Activated CD8-positive, alpha-beta T cell treated with anti-CD3 and anti-CD28 coated beads, Interleukin-2, amount 10 ng/mL, durations not matched to agents 7 days and 5 days (primary cell): Measurements from ENCODE around the gene IL32. TPM values are rescaled to one million over a fixed set of nuclear protein-coding genes. Genes with fewer than 3 reads are reported as not detected.
"Not testable (repeated sequence)": the region's sequence is repeated elsewhere in the genome, so short reads cannot be mapped to it uniquely, and the experiment has no call there.

Experiments
- ATAC-seq: fragments of 150-1000 bp; cut with Tn5 transposase; one replicate; pipeline ENCODE4 v1.10.0; 2021; ENCODE audit warnings: moderate library complexity
- CTCF ChIA-PET: fragments of 350-600 bp; sonication (Branson Sonifier 250); formaldehyde crosslinking; loops from one replicate; lab custom pipeline; 2021; ENCODE audit warnings: antibody characterized with exemption; lab: Charles Lee
- POLR2A ChIA-PET: fragments of 350-600 bp; sonication (Branson Sonifier 250); formaldehyde crosslinking; loops from one replicate; lab custom pipeline; 2021; ENCODE audit warnings: antibody characterized with exemption; lab: Charles Lee
- DNase-seq: peaks from one replicate; pipeline ENCODE4 v3.0.0-alpha.2; 2020
- H3K27ac Mint-ChIP-seq: one replicate; pipeline ENCODE4 v1.8.0; 2021; ENCODE audit warnings: mild to moderate bottlenecking, mixed read lengths
- H3K27me3 Mint-ChIP-seq: one replicate; pipeline ENCODE4 v1.8.0; 2021; ENCODE audit warnings: low read depth, mixed read lengths
- H3K36me3 Mint-ChIP-seq: one replicate; pipeline ENCODE4 v1.8.0; 2021; ENCODE audit warnings: low read depth, mixed read lengths
- H3K4me1 Mint-ChIP-seq: one replicate; pipeline ENCODE4 v1.8.0; 2021; ENCODE audit warnings: low read depth, mixed read lengths
- H3K4me3 Mint-ChIP-seq: one replicate; pipeline ENCODE4 v1.8.0; 2021; ENCODE audit warnings: mild to moderate bottlenecking, mixed read lengths
- H3K9me3 Mint-ChIP-seq: one replicate; pipeline ENCODE4 v1.8.0; 2022; ENCODE audit warnings: mixed read lengths; ENCODE audit not compliant: insufficient read depth
- total RNA-seq, 2 experiments: library from RNA; stranded (reverse); gene quantifications; one replicate each; pipeline ENCODE4 v1.2.3, GENCODE V29; 2021

Gene IL32
- total RNA-seq, 2 experiments from 2014 or later, result 1,836 to 1,884 TPM

DNA sequence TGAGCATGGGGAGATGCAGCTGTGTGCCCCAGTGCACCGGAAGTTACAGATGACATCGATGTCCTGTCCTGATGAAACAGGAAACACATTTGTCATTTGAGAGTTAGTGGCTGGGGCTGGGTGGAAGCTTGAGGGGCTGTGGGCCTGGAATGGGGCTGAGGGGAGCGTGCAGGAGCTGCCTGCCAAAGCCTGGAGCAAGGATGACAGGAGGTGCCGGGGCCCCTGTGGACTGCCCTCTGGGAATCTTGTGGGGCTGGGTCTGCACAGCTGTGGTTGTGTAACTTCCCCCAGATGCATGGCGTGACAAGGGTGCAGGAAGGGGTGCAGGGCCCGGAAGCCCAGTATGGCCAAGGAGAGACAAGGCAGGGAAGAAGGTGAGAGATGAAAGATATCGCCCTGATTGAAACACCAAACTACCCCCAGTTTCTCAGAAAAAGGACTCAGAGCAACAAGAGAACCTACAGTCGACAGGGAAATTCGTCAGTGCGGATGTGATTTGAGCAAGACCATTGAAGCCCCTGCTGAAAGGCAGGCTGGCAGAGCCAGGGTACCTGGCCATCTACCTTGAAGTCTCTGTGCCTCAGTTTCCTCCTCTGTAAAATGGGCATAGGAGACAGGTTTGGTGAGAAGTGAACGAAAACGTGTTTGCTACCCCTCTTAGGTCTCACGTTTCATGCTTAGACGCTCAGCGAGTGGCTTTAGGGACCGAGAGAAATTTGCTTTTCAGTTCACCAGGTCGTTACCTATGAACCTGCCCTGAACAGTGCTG lies 10.3 kb upstream of the IL32 start:
- ChIA-PET CTCF (interaction anchor here (1.4 to 2.7 kb wide), 4 partner anchors 21 to 75 kb away, joined by 4 to 30 read pairs (median 15); no protein-coding TSS in a partner anchor), POLR2A (interaction anchor here (1.0 to 2.1 kb wide), 3 partner anchors 10 to 79 kb away, joined by 4 to 9 read pairs (median 6); partner anchors contain the start of genes IL32 and ZNF213)
- DNase-seq (peak; percentile 80), ATAC-seq (peak; percentile 18)
- Mint-ChIP-seq H3K9me3 (no peaks in the 10 kb centered on the region), H3K27ac (peak overlapping the region; percentile 95), H3K27me3 (no peaks in the 10 kb centered on the region), H3K36me3 (peaks cover 77% of the 10 kb centered on the region), H3K4me1 (peaks cover 75% of the 10 kb centered on the region), H3K4me3 (peak overlapping the region; percentile 63)

DNA sequence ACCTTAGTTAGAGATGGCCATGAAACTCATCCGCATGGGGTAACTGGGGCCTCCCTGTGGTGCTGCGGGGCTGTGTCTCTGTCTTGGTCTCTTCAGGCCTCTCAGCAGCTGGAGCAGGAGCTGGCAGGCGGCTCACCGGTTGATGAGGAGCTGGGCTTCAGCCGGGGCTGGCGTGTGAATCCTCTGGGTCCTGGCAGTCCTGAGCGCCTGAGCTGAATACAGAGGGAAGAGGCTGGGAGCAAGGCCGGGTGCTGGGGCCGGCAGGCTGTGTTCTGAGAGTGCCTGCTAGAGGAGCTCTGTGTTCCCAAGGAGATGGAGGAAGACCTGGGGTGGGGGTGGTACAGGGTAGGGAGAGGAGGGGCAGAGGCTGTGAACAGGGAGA lies 9.7 kb upstream of the IL32 start:
- ChIA-PET CTCF (interaction anchor here (0.6 to 2.7 kb wide), 6 partner anchors 20 to 79 kb away, joined by 3 to 30 read pairs (median 8); partner anchors contain the start of gene ZNF213), POLR2A (interaction anchor here (0.7 to 4.3 kb wide), 5 partner anchors 8 to 115 kb away, joined by 3 to 19 read pairs (median 6); partner anchors contain the start of genes IL32, ZNF213 and ZSCAN10)
- H3K27me3 Mint-ChIP-seq, ATAC-seq, DNase-seq, H3K9me3 Mint-ChIP-seq: not testable (repeated sequence)
- H3K36me3 Mint-ChIP-seq, result peaks cover 77% of the 10 kb centered on the region
- peak overlapping the region; percentile 95 for H3K27ac Mint-ChIP-seq
- H3K4me1 Mint-ChIP-seq, result peaks cover 75% of the 10 kb centered on the region
- H3K4me3 Mint-ChIP-seq, result peak overlapping the region; percentile 63

DNA sequence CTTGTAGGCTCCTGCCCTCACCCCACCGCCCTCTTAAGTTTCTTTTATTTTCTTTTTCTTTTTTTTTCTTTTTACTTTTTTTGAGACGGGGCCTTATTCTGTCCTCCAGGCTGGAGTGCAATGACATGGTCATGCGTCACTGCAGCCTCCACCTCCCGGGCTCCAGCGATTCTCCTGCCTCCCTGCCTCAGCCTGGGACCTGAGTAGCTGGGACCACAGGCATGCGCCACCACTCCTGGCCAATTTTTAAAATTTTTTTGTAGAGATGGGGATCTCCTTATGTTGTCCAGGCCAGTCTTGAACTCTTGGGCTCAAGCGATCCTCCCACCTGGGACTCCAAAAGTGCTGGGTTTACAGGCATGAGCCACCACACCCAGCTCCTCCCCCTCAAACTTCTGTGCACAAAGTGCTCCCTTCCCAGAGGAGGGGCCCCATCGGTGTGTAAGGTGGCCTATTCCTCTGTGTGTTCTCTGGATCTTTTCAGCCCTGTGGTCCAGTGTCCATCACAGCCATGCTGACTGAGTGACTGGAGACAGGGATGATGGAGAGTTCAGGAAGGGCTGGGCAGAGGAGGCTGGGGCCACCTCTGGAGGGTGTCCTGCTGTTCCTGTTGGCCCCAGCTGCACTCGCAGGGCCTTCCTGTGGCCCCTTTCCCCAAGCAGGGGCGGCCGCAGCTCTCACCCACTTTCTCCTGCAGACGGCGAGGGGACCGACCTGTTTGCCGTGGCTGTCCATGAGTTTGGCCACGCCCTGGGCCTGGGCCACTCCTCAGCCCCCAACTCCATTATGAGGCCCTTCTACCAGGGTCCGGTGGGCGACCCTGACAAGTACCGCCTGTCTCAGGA lies 8.9 kb upstream of the IL32 start:
- no peaks in the 10 kb centered on the region for H3K9me3 Mint-ChIP-seq
- peak overlapping the region; percentile 95 for H3K27ac Mint-ChIP-seq
- ChIA-PET POLR2A (interaction anchor here (0.7 to 4.3 kb wide), 7 partner anchors 9 to 115 kb away, joined by 3 to 19 read pairs (median 4); partner anchors contain the start of genes IL32, ZNF213 and ZSCAN10), CTCF (interaction anchor here (0.6 to 2.7 kb wide), 8 partner anchors 9 to 78 kb away, joined by 3 to 30 read pairs (median 8); partner anchors contain the start of genes IL32 and ZNF213)
- no peak for ATAC-seq
- H3K4me1 Mint-ChIP-seq, result peaks cover 71% of the 10 kb centered on the region
- peaks cover 69% of the 10 kb centered on the region for H3K36me3 Mint-ChIP-seq
- H3K4me3 Mint-ChIP-seq, result peak overlapping the region; percentile 94
- no peak for DNase-seq
- H3K27me3 Mint-ChIP-seq, result no peaks in the 10 kb centered on the region

DNA sequence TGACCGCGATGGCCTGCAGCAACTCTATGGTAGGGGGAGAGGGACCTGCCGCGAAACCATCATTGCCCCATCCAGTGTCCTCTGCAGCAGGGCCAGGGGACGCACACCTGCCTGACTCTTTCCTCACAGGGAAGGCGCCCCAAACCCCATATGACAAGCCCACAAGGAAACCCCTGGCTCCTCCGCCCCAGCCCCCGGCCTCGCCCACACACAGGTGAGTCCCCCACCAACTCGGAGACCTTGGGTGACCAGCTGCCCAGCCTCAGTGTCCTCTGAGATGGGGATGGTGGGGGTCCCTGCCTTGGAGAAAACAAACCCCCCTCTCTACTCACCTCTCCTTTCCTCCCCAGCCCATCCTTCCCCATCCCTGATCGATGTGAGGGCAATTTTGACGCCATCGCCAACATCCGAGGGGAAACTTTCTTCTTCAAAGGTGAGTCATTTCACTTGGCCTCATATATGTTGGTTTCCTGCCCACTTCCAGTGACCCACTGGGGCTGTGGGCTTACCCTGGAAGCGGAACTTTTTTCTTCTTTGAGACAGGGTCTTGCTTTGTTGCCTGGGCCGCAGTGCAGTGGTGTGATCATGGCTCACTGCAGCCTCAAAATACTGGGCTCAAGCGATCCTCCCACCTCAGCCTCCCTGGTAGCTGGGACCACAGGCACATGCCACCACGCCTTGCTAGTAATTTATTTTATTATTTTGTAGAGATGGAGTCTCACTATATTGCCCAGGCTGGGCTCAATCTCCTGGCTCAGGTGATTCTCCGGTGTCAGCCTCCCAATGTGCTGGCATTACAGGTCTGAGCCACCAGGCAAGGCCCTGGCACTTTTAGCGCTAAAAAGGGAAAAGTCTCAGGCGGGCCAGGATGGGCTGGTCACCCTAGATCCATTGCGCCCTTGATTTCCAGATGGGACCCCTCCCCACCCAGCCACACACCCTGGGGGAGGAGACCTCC lies 8.0 kb upstream of the IL32 start:
- Mint-ChIP-seq H3K27ac (peak overlapping the region; percentile 95), H3K9me3 (no peaks in the 10 kb centered on the region), H3K4me3 (peak overlapping the region; percentile 94), H3K36me3 (peaks cover 62% of the 10 kb centered on the region), H3K27me3 (no peaks in the 10 kb centered on the region), H3K4me1 (peaks cover 70% of the 10 kb centered on the region)
- POLR2A ChIA-PET, result interaction anchor here (0.9 to 4.3 kb wide), 8 partner anchors 8 to 68 kb away, joined by 3 to 19 read pairs (median 6); partner anchors contain the start of gene IL32
- CTCF ChIA-PET, result interaction anchor here (0.9 to 3.7 kb wide), 29 partner anchors 8 to 400 kb away, joined by 3 to 230 read pairs (median 9); partner anchors contain the start of genes HCFC1R1, IL32, MMP25 and THOC6
- DNase-seq, result no peak
- ATAC-seq, result no peak

DNA sequence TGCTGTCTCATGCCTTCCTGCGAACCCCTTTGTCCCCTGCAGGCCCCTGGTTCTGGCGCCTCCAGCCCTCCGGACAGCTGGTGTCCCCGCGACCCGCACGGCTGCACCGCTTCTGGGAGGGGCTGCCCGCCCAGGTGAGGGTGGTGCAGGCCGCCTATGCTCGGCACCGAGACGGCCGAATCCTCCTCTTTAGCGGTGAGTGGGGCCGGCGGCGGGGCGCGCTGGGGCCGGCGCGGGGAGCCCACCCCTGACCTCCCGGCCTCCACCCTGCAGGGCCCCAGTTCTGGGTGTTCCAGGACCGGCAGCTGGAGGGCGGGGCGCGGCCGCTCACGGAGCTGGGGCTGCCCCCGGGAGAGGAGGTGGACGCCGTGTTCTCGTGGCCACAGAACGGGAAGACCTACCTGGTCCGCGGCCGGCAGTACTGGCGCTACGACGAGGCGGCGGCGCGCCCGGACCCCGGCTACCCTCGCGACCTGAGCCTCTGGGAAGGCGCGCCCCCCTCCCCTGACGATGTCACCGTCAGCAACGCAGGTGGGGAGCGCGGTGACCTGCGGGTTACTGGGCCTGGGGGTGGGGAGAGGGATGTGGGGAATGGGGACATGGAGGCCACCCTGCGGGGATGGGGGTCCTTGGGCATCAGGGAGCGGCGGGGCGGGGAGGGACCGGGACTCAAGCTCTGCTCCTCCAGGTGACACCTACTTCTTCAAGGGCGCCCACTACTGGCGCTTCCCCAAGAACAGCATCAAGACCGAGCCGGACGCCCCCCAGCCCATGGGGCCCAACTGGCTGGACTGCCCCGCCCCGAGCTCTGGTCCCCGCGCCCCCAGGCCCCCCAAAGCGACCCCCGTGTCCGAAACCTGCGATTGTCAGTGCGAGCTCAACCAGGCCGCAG lies 7.1 kb upstream of the IL32 start:
- H3K27me3 Mint-ChIP-seq, result no peaks in the 10 kb centered on the region
- ChIA-PET CTCF (interaction anchor here (0.6 to 3.7 kb wide), 37 partner anchors 10 to 399 kb away, joined by 3 to 230 read pairs (median 6); partner anchors contain the start of genes HCFC1R1, MMP25, THOC6 and TNFRSF12A), POLR2A (interaction anchor here (0.7 to 4.3 kb wide), 15 partner anchors 9 to 108 kb away, joined by 3 to 27 read pairs (median 6); partner anchors contain the start of genes ZNF213 and ZSCAN10)
- H3K9me3 Mint-ChIP-seq, result no peaks in the 10 kb centered on the region
- H3K36me3 Mint-ChIP-seq, result peaks cover 61% of the 10 kb centered on the region
- peak overlapping the region; percentile 94 for H3K4me3 Mint-ChIP-seq
- DNase-seq (peak; percentile 81), ATAC-seq (peak; percentile 56)
- peaks cover 71% of the 10 kb centered on the region for H3K4me1 Mint-ChIP-seq
- peak overlapping the region; percentile 95 for H3K27ac Mint-ChIP-seq

DNA sequence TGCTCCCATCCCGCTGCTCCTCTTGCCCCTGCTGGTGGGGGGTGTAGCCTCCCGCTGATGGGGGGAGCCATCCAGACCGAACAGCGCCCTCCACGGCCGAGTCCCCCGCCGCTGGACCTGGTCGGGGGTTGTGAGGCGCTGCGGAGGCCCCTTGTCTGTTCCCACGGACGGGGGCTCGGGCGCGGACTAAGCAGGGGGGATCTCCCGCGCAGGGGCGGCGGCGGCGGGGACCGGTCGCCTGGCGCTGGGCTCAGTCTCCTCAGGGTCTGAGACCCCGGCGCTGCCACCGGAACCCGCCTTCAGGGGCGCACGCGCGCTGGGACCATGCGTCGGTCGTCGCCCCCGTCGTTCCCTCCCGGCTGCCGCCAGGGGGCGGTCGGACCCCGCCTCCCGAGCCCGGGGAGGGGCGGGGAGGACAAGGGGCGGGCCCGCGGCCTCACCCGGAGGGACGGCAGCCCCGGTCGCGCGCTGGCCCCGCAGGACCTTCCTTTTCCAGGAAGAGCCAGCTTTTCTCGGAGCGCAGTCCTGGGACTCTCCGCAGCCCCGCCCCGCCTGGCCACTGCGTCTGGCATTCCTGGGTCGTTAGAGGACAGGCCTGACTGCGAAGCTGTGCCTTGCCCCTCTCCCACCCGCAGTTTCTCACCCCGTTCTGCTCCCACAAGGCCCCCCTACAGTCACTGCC lies 6.3 kb upstream of the IL32 start:
- Mint-ChIP-seq H3K27me3 (no peaks in the 10 kb centered on the region), H3K27ac (peak overlapping the region; percentile 94), H3K4me1 (peaks cover 71% of the 10 kb centered on the region), H3K4me3 (peak overlapping the region; percentile 94), H3K36me3 (peaks cover 56% of the 10 kb centered on the region), H3K9me3 (no peaks in the 10 kb centered on the region)
- POLR2A ChIA-PET, result interaction anchor here (0.8 to 4.3 kb wide), 18 partner anchors 8 to 107 kb away, joined by 3 to 27 read pairs (median 4); partner anchors contain the start of genes ZNF213 and ZSCAN10
- ATAC-seq (peak; percentile 83), DNase-seq (peak; percentile 90)
- CTCF ChIA-PET, result interaction anchor here (0.7 to 3.7 kb wide), 41 partner anchors 10 to 398 kb away, joined by 3 to 230 read pairs (median 6); partner anchors contain the start of genes HCFC1R1, MMP25, THOC6 and TNFRSF12A

DNA sequence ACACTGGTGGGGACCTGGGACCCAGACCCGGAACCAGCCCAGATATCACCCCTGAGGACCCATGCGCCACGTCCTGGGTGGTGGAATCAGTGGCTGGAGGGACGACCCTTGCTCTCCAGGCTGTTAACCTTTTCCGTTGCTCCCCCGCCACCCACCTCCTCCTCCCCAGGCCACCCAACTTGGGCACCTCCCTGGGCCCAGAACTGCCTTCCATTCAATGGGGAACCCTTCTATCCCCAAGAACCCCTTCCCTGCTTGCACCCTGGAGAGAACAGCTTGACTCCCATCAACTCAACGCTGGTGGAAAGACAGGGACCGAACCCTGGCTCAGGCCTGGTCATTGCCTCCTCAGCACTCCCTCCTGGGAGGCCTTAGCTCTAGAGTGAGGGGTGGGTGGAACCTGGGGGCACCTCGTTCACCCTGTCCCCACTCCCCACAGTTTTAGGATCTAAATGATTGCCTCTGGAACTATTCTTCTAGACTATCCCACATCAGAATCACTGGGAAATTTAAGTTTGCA lies 5.7 kb upstream of the IL32 start:
- POLR2A ChIA-PET, result interaction anchor here (0.8 to 4.3 kb wide), 14 partner anchors 9 to 106 kb away, joined by 3 to 27 read pairs (median 4); partner anchors contain the start of gene ZSCAN10
- H3K27ac Mint-ChIP-seq, result peak overlapping the region; percentile 91

DNA sequence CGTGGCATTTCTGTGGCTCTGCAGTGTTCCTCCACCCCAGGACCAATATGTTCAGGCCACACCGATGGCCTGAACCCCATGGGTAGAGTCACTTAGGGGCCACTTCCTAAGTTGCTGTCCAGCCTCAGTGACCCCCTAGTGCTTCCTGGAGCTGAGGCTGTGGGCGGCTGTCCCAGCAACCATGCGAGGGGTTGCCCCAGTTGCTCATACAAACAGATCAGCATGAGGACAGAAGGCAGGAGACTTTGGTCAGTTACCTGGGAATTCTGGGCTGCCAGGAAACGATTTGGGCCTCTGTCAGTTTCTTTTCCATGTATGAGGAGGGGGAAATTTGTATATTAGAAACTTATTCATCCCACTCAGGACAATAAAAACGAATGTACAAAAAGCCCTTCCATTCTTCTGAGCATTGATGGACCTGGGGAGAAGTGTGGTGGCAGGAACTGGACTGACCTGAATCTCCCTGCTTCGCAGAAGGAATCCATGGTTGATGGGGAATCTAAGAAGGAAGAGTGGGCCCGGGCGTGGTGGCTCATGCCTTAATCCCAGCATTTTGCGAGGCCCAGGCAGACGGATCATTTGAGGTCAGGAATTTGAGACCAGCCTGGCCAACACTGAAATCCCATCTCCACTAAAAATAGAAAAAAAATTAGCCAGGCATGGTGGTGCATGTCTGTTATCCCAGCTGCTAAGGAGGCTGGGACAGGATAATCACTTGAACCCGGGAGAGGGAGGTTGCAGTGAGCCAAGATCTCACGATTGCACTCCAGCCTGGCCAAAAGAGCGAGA lies 4.9 kb upstream of the IL32 start:
- Mint-ChIP-seq H3K36me3 (peaks cover 47% of the 10 kb centered on the region), H3K4me3 (peak overlapping the region; percentile 77), H3K4me1 (peaks cover 72% of the 10 kb centered on the region), H3K27me3 (no peaks in the 10 kb centered on the region), H3K27ac (peak overlapping the region; percentile 91), H3K9me3 (no peaks in the 10 kb centered on the region)
- ATAC-seq (no peak), DNase-seq (no peak)
- POLR2A ChIA-PET, result interaction anchor here (1.0 to 2.5 kb wide), 7 partner anchors 9 to 98 kb away, joined by 3 to 27 read pairs (median 4); no protein-coding TSS in a partner anchor
- CTCF ChIA-PET, result interaction anchor here (0.9 to 7.4 kb wide), 13 partner anchors 9 to 107 kb away, joined by 3 to 230 read pairs (median 29); partner anchors contain the start of genes MMP25 and ZNF213

More for the DNA sequence above, 5.7 kb upstream of the IL32 start:
- H3K4me3 Mint-ChIP-seq, result peak overlapping the region; percentile 77
- CTCF ChIA-PET, result interaction anchor here (0.7 to 3.7 kb wide), 19 partner anchors 10 to 108 kb away, joined by 3 to 230 read pairs (median 14); partner anchors contain the start of genes MMP25 and ZNF213
- peaks cover 72% of the 10 kb centered on the region for H3K4me1 Mint-ChIP-seq
- H3K27me3 Mint-ChIP-seq, result no peaks in the 10 kb centered on the region
- no peaks in the 10 kb centered on the region for H3K9me3 Mint-ChIP-seq
- ATAC-seq, result no peak
- H3K36me3 Mint-ChIP-seq, result peaks cover 51% of the 10 kb centered on the region
- DNase-seq, result no peak
